Hematopoietic multipotent progenitor cell treated with erythropoietin and hydrocortisone succinate and interleukin-3 and kit ligand, for 6 days (in vitro differentiated cells): ENCODE measurements around the gene OR56A3.

ENCODE experiments used
- DNase-seq: peaks from one replicate; pipeline ENCODE4 v3.0.0-alpha.2; 2015

OR56A3 gene

GRCh38 chr11:5983443-5983842, 41.4 kb downstream of the OR56A3 start:
- DNase-seq = no peak

GRCh38 chr11:5986885-5987284, 44.8 kb downstream of the OR56A3 start, which contains the start of gene OR52L1:
Gene OR52L1 (minus strand): TSS chr11:5986985. CDS start chr11:5986930, 55 bp downstream.
- no peak for DNase-seq

- DNase-seq = no peak
Observed at GRCh38 chr11:5989203-5989602, 47.2 kb downstream of the OR56A3 start.

- DNase-seq = no peak
Observed at GRCh38 chr11:5992150-5992549, 50.1 kb downstream of the OR56A3 start.

- DNase-seq = peak; percentile 39
Observed at GRCh38 chr11:5992604-5993251, 50.7 kb downstream of the OR56A3 start.

- DNase-seq = no peak
Observed at GRCh38 chr11:5994791-5995190, 52.7 kb downstream of the OR56A3 start.
